MCF 10A (cell line): Measurements from ENCODE around the gene TAGLN. TPM values are rescaled to one million over a fixed set of nuclear protein-coding genes. Genes with fewer than 3 reads are reported as not detected.
A peak's percentile ranks its signal among the peaks of the same experiment; 100 is the strongest.

Experiments used
- BruUV-seq: library from RNA; stranded (reverse); fragments of 400-500 nt; replicated peaks from 2 replicates; lab custom pipeline; 2021; lab: Mats Ljungman, UMichigan
- CTCF ChIA-PET: fragments of 300-600 bp; sonication (Branson Sonifier 250); formaldehyde crosslinking; extraction: SDS; loops from one replicate; lab custom pipeline; 2021; ENCODE audit warnings: antibody characterized with exemption, inconsistent platforms; lab: Yijun Ruan, JAX
- POLR2A ChIA-PET: fragments of 300-600, 350-650 bp; sonication (Branson Sonifier 250); formaldehyde crosslinking; extraction: SDS; loops from one replicate; lab custom pipeline; 2020; ENCODE audit warnings: antibody characterized with exemption, inconsistent platforms; lab: Yijun Ruan, JAX
- DNase-seq: peaks from one replicate; pipeline ENCODE4 v3.0.0-alpha.2; 2018; ENCODE audit not compliant: unreplicated experiment
- H3K27ac Mint-ChIP-seq: one replicate; pipeline ENCODE4 v1.8.0; 2022; ENCODE audit warnings: mild to moderate bottlenecking, low read depth, mixed read lengths; ENCODE audit not compliant: unreplicated experiment
- H3K27me3 Mint-ChIP-seq: one replicate; pipeline ENCODE4 v1.8.0; 2022; ENCODE audit warnings: mixed read lengths; ENCODE audit not compliant: insufficient read depth, unreplicated experiment
- H3K36me3 Mint-ChIP-seq: one replicate; pipeline ENCODE4 v1.8.0; 2022; ENCODE audit warnings: mild to moderate bottlenecking, moderate library complexity, mixed read lengths; ENCODE audit not compliant: insufficient read depth, unreplicated experiment
- H3K4me1 Mint-ChIP-seq: one replicate; pipeline ENCODE4 v1.8.0; 2022; ENCODE audit warnings: mixed read lengths; ENCODE audit not compliant: insufficient read depth, unreplicated experiment
- H3K4me3 Mint-ChIP-seq: one replicate; pipeline ENCODE4 v1.8.0; 2022; ENCODE audit warnings: mild to moderate bottlenecking, moderate library complexity, mixed read lengths; ENCODE audit not compliant: unreplicated experiment
- H3K9me3 Mint-ChIP-seq: one replicate; pipeline ENCODE4 v1.8.0; 2022; ENCODE audit warnings: mixed read lengths; ENCODE audit not compliant: unreplicated experiment
- intact Hi-C: fragments of 100-400 bp; cut with micrococcal nuclease; formaldehyde crosslinking; loops from 2 replicates; pipeline ENCODE4 v1.14.1; 2022
- total RNA-seq: library from RNA; stranded (reverse); gene quantifications from 2 replicates; pipeline ENCODE4 v1.2.3, GENCODE V29; 2022
- TF ChIP-seq, protein P1 (sequence below): fragments of 200-600 bp; IDR thresholded peaks from one replicate; pipeline ENCODE4 v1.8.0; 2022; ENCODE audit warnings: antibody characterized with exemption, mild to moderate bottlenecking; ENCODE audit not compliant: unreplicated experiment

Gene TAGLN
- total RNA-seq, 1 experiment from 2014 or later: 45.4 TPM

DNA sequence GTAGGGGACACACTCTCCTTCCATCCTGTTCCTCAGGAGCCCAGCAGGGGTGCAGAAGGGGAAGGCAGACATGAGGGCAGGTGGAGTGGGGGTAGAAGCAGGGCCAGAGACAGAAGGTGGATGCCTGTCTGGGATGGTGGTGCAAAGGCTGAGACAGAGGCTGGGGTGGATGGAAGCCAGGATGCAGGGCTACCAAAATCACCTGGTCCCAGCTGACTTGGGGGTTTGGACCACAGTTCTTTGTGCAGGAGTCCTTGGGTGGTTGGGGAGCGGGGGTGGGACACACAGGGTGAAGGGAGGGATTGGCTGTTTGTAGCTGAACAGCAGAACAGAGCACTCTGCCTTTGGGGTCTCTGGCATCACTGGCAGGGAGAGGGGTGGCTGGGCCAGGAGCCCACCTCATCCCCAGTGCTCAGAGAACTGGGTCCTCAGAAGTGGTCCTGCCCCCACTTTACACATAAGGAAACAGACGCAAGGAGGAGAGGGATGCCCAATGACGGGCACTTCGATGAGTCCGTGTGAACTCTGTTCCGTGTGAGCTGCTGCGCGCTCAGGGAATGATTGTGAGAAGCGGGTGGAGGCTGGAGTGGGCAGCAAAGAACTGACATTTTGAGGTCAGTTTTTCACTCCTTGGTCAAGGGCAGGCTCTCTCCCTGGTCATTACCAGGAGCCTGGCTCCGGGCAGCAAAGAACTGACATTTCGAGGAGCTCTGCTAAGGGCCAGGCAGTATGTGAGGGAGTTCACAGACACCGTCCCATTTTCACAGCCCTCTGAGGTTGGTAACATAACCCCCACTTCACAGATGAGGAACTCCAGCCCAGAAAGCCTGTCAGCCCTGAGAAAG, 1.9 kb downstream of the TAGLN start:
- no peaks in the 10 kb centered on the region for H3K9me3 Mint-ChIP-seq
- no peak overlapping the region for H3K4me3 Mint-ChIP-seq
- no TSS peak for BruUV-seq
- POLR2A ChIA-PET: interaction anchor here (1.8 kb wide), 1 partner anchor 22 kb away, joined by 4 read pairs; no protein-coding TSS in a partner anchor
- peak overlapping the region; percentile 59 for H3K27ac Mint-ChIP-seq
- DNase-seq: no peak
- CTCF ChIA-PET: interaction anchor here (2.0 kb wide), 1 partner anchor 26 kb away, joined by 8 read pairs; no protein-coding TSS in a partner anchor
- peaks cover 12% of the 10 kb centered on the region for H3K36me3 Mint-ChIP-seq
- no peaks in the 10 kb centered on the region for H3K27me3 Mint-ChIP-seq
- no peaks in the 10 kb centered on the region for H3K4me1 Mint-ChIP-seq
- intact Hi-C loops: no loop called here
- TF ChIP-seq, protein P1, sequence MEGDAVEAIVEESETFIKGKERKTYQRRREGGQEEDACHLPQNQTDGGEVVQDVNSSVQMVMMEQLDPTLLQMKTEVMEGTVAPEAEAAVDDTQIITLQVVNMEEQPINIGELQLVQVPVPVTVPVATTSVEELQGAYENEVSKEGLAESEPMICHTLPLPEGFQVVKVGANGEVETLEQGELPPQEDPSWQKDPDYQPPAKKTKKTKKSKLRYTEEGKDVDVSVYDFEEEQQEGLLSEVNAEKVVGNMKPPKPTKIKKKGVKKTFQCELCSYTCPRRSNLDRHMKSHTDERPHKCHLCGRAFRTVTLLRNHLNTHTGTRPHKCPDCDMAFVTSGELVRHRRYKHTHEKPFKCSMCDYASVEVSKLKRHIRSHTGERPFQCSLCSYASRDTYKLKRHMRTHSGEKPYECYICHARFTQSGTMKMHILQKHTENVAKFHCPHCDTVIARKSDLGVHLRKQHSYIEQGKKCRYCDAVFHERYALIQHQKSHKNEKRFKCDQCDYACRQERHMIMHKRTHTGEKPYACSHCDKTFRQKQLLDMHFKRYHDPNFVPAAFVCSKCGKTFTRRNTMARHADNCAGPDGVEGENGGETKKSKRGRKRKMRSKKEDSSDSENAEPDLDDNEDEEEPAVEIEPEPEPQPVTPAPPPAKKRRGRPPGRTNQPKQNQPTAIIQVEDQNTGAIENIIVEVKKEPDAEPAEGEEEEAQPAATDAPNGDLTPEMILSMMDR: no peak

DNA sequence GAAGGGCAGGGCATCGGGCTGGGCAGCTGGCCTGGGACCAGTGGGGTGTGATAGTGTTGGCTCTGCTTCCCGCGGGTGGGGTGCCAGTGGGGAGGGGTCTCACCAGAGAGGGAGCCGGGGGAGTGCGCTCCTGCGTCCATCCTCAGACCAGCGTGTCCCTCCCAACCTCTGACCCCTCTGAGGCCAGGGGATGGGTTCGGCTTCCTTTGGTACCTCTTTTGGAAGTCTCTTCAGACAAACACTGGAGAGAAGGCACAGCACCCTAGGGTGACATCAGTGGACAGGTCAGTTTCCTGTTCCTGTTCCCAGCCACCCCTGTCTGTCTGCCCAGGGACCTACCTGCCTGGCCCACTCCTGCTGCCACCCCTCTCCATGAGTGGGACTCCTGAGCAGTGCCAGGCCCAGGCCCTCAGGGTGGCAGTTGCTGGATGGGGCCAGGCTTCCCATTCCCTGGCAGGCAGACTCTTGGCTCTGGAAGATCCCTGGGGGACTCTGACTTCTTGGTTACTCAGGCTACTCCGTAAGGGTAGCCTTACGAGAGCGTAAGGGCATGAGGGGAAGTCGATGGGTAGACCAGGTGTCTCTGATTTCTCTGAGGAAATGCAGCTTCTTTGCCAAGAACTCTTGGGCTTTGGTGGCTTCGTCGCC, 2.6 kb downstream of the TAGLN start:
- peaks cover 12% of the 10 kb centered on the region for H3K36me3 Mint-ChIP-seq
- H3K27me3 Mint-ChIP-seq: no peaks in the 10 kb centered on the region
- no peaks in the 10 kb centered on the region for H3K9me3 Mint-ChIP-seq
- no peaks in the 10 kb centered on the region for H3K4me1 Mint-ChIP-seq
- H3K27ac Mint-ChIP-seq: no peak overlapping the region
- intact Hi-C loops: no loop called here
- DNase-seq: no peak
- no TSS peak for BruUV-seq
- H3K4me3 Mint-ChIP-seq: no peak overlapping the region
- ChIA-PET POLR2A (interaction anchor here (1.1 to 1.8 kb wide), 3 partner anchors 23 to 58 kb away, joined by 3 to 7 read pairs (median 4); partner anchors contain the start of gene PAFAH1B2), CTCF (interaction anchor here (0.7 to 2.0 kb wide), 2 partner anchors 7 to 25 kb away, joined by 3 to 8 read pairs; no protein-coding TSS in a partner anchor)
- TF ChIP-seq, protein P1: no peak

GRCh38 chr11:117202386-117203068, 3.4 kb downstream of the TAGLN start:
- no peaks in the 10 kb centered on the region for H3K9me3 Mint-ChIP-seq
- TF ChIP-seq, protein P1: no peak
- CTCF ChIA-PET: interaction anchor here (0.7 to 2.0 kb wide), 2 partner anchors 8 to 25 kb away, joined by 3 to 8 read pairs; no protein-coding TSS in a partner anchor
- no peak for DNase-seq
- no peak overlapping the region for H3K27ac Mint-ChIP-seq
- no peaks in the 10 kb centered on the region for H3K27me3 Mint-ChIP-seq
- BruUV-seq: no TSS peak
- H3K4me1 Mint-ChIP-seq: no peaks in the 10 kb centered on the region
- peaks cover 12% of the 10 kb centered on the region for H3K36me3 Mint-ChIP-seq
- intact Hi-C loops: no loop called here
- POLR2A ChIA-PET: interaction anchor here (1.1 to 1.8 kb wide), 3 partner anchors 23 to 59 kb away, joined by 3 to 7 read pairs (median 4); partner anchors contain the start of gene PAFAH1B2
- H3K4me3 Mint-ChIP-seq: no peak overlapping the region
